ENCODE measurements around the gene COPG1. TPM values are rescaled to one million over a fixed set of nuclear protein-coding genes. Genes with fewer than 3 reads are reported as not detected.
A peak's percentile ranks its signal among the peaks of the same experiment; 100 is the strongest.

The COPG1 gene
- total and polyA plus RNA-seq, 8 donors, result 81.4 to 137 (median 104) TPM

DNA sequence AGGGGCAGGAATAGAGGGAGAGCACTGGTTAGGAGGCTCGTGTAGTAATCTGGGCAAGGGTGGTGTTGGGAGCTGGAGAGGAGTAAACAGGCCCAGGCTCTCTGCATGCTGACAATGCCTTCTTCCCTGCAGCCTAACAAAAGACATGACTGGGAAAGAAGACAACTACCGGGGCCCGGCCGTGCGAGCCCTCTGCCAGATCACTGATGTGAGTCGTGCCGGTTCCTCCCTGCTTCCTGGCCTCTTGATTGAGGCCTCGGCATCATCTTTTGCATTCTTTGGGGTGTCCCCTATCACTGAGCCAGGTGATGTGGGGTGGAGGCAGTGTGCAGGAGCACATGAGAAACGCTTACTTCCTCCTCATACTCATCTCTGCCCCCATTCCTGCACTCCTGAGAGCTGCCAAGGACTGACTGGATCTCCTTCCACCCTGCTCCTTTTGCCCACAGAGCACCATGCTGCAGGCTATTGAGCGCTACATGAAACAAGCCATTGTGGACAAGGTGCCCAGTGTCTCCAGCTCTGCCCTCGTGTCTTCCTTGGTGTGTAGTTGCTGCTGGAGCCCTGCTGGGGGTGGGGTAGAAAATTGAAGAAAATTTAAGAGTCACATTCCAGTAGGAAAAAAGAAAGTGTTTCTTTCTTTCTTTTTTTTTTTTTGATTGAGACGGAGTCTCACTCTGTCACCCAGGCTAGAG, 5.3 kb downstream of the COPG1 start:
- WGBS, 2 donors, result 86 to 87% methylated on average over 12 of the region's 12 CpGs
- H3K4me3 ChIP-seq, result no peak overlapping the region
- intact Hi-C loops (cut with DNase I), result no loop called here
- DNase-seq, result no peak
- H3K4me1 ChIP-seq, result peaks cover 0 to 25% (median 7%) of the 10 kb centered on the region in 3 donors
- ATAC-seq, result no peak
- no peak for TF ChIP-seq CTCF (IDR thresholded peaks at IDR 0.05)
- H3K9me3 ChIP-seq, result no peaks in the 10 kb centered on the region
- FAIRE-seq, result no peak
- H3K36me3 ChIP-seq, result peaks cover 14 to 79% (median 62%) of the 10 kb centered on the region in 3 donors
- H3K27ac ChIP-seq, result no peak overlapping the region
- H3K27me3 ChIP-seq, result no peaks in the 10 kb centered on the region

GRCh38 chr3:129256270-129256669, 6.9 kb downstream of the COPG1 start:
- ATAC-seq (no peak), DNase-seq (no peak), FAIRE-seq (no peak)
- WGBS, 2 donors, result 78 to 81% methylated on average over 6 of the region's 6 CpGs
- no peak for TF ChIP-seq CTCF (IDR thresholded peaks at IDR 0.05)
- Histone ChIP-seq H3K27me3 (no peaks in the 10 kb centered on the region), H3K36me3 (peaks cover 14 to 95% (median 77%) of the 10 kb centered on the region in 3 donors), H3K27ac (no peak overlapping the region), H3K9me3 (no peaks in the 10 kb centered on the region), H3K4me3 (no peak overlapping the region), H3K4me1 (peaks cover 0 to 16% (median 7%) of the 10 kb centered on the region in 3 donors)
- intact Hi-C loops (cut with DNase I), result no loop called here

- H3K36me3 ChIP-seq, result peaks cover 12 to 98% (median 88%) of the 10 kb centered on the region in 3 donors
- no peak for DNase-seq
- no peak for ATAC-seq
- no peak for FAIRE-seq
- H3K27ac ChIP-seq, result no peak overlapping the region
- H3K4me1 ChIP-seq, result peaks cover 0 to 3% (median 0%) of the 10 kb centered on the region in 3 donors
- H3K27me3 ChIP-seq, result no peaks in the 10 kb centered on the region
- TF ChIP-seq CTCF (IDR thresholded peaks at IDR 0.05), result no peak
- no peaks in the 10 kb centered on the region for H3K9me3 ChIP-seq
- intact Hi-C loops (cut with DNase I), result no loop called here
- 76 to 85% methylated on average over 11 of the region's 11 CpGs for WGBS, 2 donors
- no peak overlapping the region for H3K4me3 ChIP-seq
Measured at GRCh38 chr3:129257609-129258008, 8.2 kb downstream of the COPG1 start.

- no peak for TF ChIP-seq CTCF (IDR thresholded peaks at IDR 0.05)
- no peaks in the 10 kb centered on the region for H3K9me3 ChIP-seq
- intact Hi-C loops (cut with DNase I), result no loop called here
- H3K27ac ChIP-seq, result no peak overlapping the region
- no peaks in the 10 kb centered on the region for H3K27me3 ChIP-seq
- no peak overlapping the region for H3K4me3 ChIP-seq
- DNase-seq, result peak in 1 of 6 donors; percentile 22
- no peak for FAIRE-seq
- peak; percentile 33 to 70 (median 56) for ATAC-seq
- 77 to 78% methylated on average over 7 of the region's 7 CpGs for WGBS, 2 donors
- H3K36me3 ChIP-seq, result peaks cover 10 to 99% (median 82%) of the 10 kb centered on the region in 3 donors
- H3K4me1 ChIP-seq, result no peaks in the 10 kb centered on the region
Measured at GRCh38 chr3:129259612-129260477, 10.4 kb downstream of the COPG1 start.
